KMS-11 (cell line): ENCODE results near the gene SBDS.

Source experiments
- H2AFZ ChIP-seq: fragments of 200-600 bp; sonication (generic); 2 replicates; pipeline ENCODE4 v1.6.1; 2016; ENCODE audit warnings: antibody characterized with exemption, mixed run types, low read depth
- H3K27ac ChIP-seq: fragments of 200-600 bp; sonication (generic); 2 replicates; pipeline ENCODE4 v1.6.1; 2016; ENCODE audit warnings: mild to moderate bottlenecking, mixed run types
- H3K27me3 ChIP-seq: fragments of 200-600 bp; sonication (generic); 2 replicates; pipeline ENCODE4 v1.6.1; 2017; ENCODE audit warnings: mild to moderate bottlenecking, low read depth, mixed run types, moderate library complexity; ENCODE audit not compliant: insufficient read depth
- H3K36me3 ChIP-seq: fragments of 200-600 bp; sonication (generic); 2 replicates; pipeline ENCODE4 v1.6.1; 2017; ENCODE audit warnings: mild to moderate bottlenecking, mixed run types; ENCODE audit not compliant: insufficient read depth
- H3K4me1 ChIP-seq: fragments of 200-600 bp; sonication (generic); 2 replicates; pipeline ENCODE4 v1.6.1; 2016; ENCODE audit warnings: mild to moderate bottlenecking, low read depth, mixed run types; ENCODE audit not compliant: poor library complexity, severe bottlenecking
- H3K4me2 ChIP-seq: fragments of 200-600 bp; sonication (generic); 2 replicates; pipeline ENCODE4 v1.7.0; 2016; ENCODE audit warnings: mild to moderate bottlenecking, mixed run types
- H3K4me3 ChIP-seq: fragments of 200-600 bp; sonication (generic); IDR thresholded peaks from 2 replicates; pipeline ENCODE4 v1.6.1; 2017; ENCODE audit warnings: low read depth, low read length, mixed read lengths; ENCODE audit not compliant: insufficient read depth
- H3K79me2 ChIP-seq: fragments of 200-600 bp; sonication (generic); 2 replicates; pipeline ENCODE4 v1.6.1; 2016; ENCODE audit warnings: low read depth, mixed run types; ENCODE audit not compliant: insufficient read depth
- H3K9ac ChIP-seq: fragments of 200-600 bp; sonication (generic); 2 replicates; pipeline ENCODE4 v1.6.1; 2016; ENCODE audit warnings: mild to moderate bottlenecking, mixed run types
- H4K20me1 ChIP-seq: fragments of 200-600 bp; sonication (generic); 2 replicates; pipeline ENCODE4 v1.6.1; 2016; ENCODE audit warnings: mild to moderate bottlenecking, mixed run types; ENCODE audit not compliant: insufficient read depth
- CTCF ChIP-seq: fragments of 200-600 bp; sonication (generic); conservative IDR thresholded peaks from 2 replicates; pipeline ENCODE4 v1.6.1; 2017; ENCODE audit warnings: low read depth, mild to moderate bottlenecking, antibody characterized with exemption, low read length, moderate library complexity, mixed read lengths

Gene SBDS

GRCh38 chr7:66952343-66953043 lies 42.9 kb downstream of the SBDS start:
- H3K27ac ChIP-seq = no peak overlapping the region
- H3K4me3 ChIP-seq = no peak overlapping the region
- H3K4me2 ChIP-seq = no peak overlapping the region
- H3K9ac ChIP-seq = no peak overlapping the region
- H4K20me1 ChIP-seq = no peaks in the 10 kb centered on the region
- no peaks in the 10 kb centered on the region for H3K4me1 ChIP-seq
- no peak overlapping the region for H2AFZ ChIP-seq
- no peaks in the 10 kb centered on the region; the same call in 1 of the 2 replicates for H3K79me2 ChIP-seq
- peaks cover 6% of the 10 kb centered on the region; the same call in 1 of the 2 replicates for H3K36me3 ChIP-seq
- TF ChIP-seq CTCF = no peak
- no peaks in the 10 kb centered on the region for H3K27me3 ChIP-seq

GRCh38 chr7:66950763-66951162 lies 44.6 kb downstream of the SBDS start:
- Histone ChIP-seq H3K27me3 (no peaks in the 10 kb centered on the region), H3K9ac (no peak overlapping the region), H3K4me3 (no peak overlapping the region), H3K4me1 (no peaks in the 10 kb centered on the region), H3K27ac (no peak overlapping the region), H3K79me2 (no peaks in the 10 kb centered on the region; the same call in 1 of the 2 replicates), H3K36me3 (peaks cover 7% of the 10 kb centered on the region; the same call in 1 of the 2 replicates), H3K4me2 (no peak overlapping the region), H4K20me1 (no peaks in the 10 kb centered on the region), H2AFZ (no peak overlapping the region)
- TF ChIP-seq CTCF = no peak

GRCh38 chr7:66950311-66950710 lies 45.1 kb downstream of the SBDS start:
- H3K4me3 ChIP-seq = no peak overlapping the region
- no peak for TF ChIP-seq CTCF
- H3K27ac ChIP-seq = no peak overlapping the region
- H3K36me3 ChIP-seq = peaks cover 9% of the 10 kb centered on the region; the same call in 1 of the 2 replicates
- H3K4me2 ChIP-seq = no peak overlapping the region
- no peak overlapping the region for H3K9ac ChIP-seq
- H3K4me1 ChIP-seq = no peaks in the 10 kb centered on the region
- no peaks in the 10 kb centered on the region for H4K20me1 ChIP-seq
- no peaks in the 10 kb centered on the region; the same call in 1 of the 2 replicates for H3K79me2 ChIP-seq
- H2AFZ ChIP-seq = no peak overlapping the region
- no peaks in the 10 kb centered on the region for H3K27me3 ChIP-seq

GRCh38 chr7:66948480-66949109 lies 46.8 kb downstream of the SBDS start:
- TF ChIP-seq CTCF = no peak
- no peak overlapping the region for H3K27ac ChIP-seq
- no peak overlapping the region for H2AFZ ChIP-seq
- no peaks in the 10 kb centered on the region for H3K27me3 ChIP-seq
- H3K4me2 ChIP-seq = no peak overlapping the region
- no peak overlapping the region for H3K4me3 ChIP-seq
- H3K4me1 ChIP-seq = no peaks in the 10 kb centered on the region
- no peaks in the 10 kb centered on the region for H4K20me1 ChIP-seq
- H3K79me2 ChIP-seq = peaks cover 7% of the 10 kb centered on the region; the same call in 1 of the 2 replicates
- no peak overlapping the region for H3K9ac ChIP-seq
- H3K36me3 ChIP-seq = peaks cover 12% of the 10 kb centered on the region; the same call in 1 of the 2 replicates
